HG03521 (cell line): Measurements from ENCODE around the gene C5orf58.

Experiments used
- ATAC-seq: cut with Tn5 transposase; IDR thresholded peaks from one replicate; pipeline ENCODE4 v1.9.1; 2021; ENCODE audit warnings: mild to moderate bottlenecking, moderate library complexity; ENCODE audit not compliant: unreplicated experiment

C5orf58 gene

DNA sequence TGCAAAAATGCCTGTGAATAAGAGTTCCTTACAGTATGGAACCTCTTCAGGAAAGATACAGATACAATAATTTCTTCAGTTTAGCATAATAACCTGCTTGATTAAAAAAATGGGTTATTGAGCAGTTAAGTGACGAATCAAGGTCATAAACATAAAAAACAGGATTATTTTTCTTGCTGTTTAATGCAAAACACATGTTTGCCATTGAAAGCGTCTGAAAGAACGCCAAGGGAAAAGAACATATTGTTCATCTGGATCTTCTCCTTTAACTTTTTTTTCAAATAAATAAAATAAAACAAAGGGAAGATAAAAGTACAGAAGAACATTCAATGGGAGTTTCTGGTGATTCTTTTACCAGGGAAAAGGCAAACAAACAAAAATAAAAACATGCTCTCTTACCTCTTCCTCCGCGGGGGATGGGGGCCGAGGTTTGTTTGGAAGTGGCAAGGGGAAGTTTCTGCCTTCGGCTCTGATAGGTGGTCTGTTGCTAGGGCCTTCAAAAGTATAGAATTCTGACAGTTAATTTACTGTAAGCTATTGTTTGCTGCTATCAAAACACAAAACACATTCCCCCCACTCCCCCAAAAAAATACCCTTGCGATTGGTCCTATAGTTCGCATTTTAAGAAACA, 20.1 kb downstream of the C5orf58 start:
- no peak for ATAC-seq

DNA sequence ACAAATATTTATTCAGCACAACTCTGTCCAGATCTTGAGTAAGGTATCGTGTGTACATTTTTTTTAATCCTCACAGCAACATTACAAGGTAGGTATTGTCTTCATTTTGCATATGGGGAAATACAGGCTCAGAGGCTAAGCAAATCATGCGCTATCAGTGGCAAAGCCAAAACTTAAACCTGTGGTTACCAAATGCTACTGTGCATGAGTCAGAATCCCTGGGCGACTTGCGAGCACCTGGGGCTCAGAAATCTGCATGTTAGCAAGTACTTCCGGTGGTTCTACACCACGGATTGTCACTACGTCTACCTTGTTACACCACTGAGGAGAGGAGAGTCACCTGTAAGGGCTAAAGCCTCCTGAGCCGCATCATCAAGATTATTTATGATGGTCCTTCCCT, 21.3 kb downstream of the C5orf58 start:
- ATAC-seq: peak; percentile 96

DNA sequence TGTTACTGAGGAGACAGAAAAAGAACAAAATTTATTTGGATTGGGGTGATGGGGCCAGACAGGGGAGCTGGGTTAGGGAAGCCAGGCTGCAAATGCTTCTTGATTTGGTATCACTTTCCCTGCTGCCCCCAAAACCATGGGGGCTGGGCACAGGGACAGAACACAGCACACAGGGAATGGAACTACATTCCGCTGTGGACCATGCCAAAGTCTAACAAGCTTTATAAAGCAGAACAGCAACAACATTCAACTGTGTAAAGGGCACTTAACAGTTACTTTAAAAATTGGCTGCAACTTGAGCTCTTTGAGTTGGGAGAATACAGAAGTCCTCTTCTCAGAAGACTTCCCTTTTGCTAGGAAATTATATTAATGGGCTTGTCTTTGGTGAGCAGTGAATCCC, 23.8 kb downstream of the C5orf58 start:
- ATAC-seq: no peak

DNA sequence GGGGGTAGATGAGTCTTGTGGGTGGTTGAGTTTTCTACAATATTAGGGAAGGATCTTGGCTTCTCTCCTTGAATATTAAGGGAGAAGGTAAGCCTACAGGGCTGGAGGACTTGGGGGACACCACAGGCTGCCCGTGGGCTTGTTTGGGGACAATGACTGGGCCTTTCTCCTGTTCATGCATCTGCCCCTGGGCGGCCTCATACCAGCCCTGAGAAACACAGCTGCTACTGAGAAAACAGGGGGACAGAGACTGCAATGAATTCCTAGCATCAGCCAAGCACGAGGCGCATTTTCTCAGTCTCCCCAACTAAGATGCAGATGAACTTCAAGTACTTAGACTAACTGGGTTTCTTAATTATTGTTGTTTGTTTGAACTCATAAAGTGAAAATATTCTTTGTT, 24.6 kb downstream of the C5orf58 start:
- ATAC-seq: no peak

DNA sequence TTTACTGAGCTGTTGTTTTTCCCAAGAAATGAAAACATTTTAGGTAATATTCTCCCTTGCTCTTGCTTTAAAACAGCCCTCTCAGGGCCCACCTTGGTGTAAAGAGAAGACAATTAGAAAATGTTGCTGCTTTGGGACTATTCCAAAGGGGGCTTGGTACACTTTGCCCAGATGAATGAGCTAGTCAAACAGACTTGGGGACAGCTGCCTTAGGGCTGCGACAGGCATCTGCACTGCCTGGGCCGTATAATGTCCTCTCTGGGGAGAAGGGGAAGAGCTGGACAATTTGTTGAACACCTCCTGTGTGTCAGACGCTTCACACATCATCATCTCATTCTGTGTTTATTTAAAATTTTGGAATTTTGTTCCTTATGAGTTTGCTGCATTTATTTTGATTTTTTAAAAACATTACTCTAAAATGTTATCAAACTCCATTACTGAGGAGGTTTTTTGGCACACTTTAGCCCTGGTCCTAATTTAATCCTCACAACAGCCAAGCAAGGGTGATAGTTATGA, 28.8 kb downstream of the C5orf58 start:
- ATAC-seq: no peak

DNA sequence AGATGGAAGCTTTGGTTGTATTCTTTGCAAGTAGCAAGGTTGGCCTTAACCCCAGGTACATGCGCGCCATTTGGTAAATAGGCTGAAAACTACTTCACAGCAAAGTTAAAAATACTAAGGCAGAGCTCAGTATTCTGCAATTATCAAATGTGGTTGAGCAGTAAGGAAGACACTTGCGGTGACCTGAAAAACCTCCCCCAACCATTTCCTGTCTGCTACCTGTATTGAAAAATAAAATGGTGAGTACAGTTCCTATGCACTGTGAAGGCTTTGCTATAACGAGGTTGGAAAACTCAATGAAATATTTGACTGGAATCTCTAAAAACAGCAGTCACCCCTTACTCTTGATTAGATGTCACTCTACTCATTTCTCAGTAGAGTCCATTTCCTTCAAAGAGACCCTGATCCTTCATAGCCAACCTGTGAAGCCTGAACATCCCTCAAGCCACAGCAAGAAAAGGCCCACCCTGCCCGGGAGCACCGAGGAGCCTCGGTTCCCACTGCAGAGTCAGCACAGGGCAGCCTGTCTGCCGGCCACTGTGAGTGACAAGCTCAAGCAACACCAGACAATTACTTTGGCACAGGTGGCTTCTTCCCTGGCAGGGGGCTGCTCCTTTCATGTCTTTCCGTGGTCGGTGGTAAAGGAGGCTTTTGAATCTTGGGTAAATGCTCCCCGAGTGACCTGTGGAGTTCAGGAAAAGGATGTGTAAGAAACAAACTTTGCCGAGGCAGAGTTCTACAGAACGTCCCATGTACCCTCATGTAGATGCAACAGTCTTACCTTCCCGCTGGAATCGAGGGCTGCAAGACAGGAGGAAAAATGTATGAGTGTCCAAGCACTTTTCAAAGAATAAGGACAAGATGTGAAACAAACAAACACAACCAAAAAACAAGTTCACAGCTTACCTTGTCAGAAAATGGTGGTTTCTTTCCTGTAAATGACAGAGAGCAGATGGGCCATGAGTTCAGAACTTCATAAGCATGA, 29.6 kb downstream of the C5orf58 start:
- ATAC-seq: no peak

DNA sequence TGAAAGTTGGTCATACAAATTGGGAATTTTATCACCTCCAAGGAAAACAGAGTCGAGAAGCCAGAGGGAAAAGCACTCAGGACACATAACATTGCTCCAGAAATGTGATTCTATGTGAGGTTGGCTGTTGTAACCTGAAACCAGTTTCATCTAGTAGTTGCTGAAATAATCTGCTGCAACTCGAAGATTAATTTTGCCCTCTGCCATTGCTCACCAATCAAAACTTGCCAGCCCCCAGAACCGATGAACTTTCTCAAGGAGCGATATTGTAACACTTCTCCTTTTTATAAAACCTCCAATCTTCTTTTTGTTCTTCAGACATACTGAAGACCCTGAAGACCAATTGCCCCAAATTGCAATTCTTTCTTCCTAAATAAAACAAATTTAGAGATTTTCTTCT, 31.1 kb downstream of the C5orf58 start:
- ATAC-seq: no peak

DNA sequence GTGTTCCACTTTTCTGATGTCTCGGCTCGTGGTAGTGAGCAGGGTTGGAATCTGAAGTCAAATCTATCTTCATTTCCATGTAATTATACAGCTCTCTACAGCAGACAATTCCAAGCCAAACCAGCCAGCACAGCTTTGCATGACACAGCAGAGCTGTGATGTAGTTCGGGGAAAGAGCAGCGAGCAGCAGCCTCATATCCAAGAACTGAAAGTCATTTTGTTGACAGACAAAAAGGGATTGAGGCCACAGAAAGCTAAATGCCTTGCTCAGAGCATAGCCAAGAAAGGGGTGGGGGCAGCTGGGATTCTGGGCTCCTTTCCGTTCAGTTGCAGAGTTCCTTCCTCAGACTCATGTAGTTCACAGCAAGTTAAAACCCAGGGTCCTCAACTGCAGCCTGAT, 32.7 kb downstream of the C5orf58 start:
- no peak for ATAC-seq

DNA sequence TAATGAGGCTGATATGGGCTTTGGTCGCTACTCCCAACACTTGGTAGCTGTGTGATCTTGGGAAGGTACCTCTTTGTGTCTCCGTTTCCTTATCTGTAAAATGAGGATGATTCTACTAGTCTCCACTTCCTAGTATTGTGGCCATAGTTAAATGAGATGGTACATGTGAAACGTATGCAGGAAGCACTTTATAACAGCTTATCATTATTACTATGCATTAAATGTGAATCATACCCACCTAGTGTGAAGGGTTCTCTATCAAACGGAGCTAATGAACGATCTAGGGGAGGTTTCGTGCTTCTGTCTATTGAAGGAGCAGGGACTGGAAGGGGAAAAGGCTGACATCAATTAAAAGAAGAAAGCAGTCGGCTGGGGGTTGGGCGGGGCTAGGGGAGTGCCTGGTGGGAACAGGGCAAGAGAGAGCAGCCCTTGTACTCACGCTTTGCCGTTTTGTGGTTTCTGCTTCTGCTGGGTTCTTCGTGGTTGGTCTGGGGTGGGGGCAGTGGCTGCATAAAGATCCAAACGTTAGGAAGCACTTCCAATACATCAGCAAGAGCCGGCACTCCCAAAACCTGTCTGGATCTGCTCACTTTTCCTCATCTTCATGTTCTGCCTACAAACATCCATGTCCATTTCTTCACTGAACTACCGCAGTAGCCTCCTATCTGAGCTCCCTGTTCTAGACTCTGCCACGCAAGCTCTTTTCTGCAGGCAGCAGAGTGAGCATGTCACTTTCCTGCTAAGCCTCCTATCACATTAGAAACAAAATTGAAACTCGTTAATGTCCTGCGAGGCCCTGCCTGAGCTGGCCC, 34.0 kb downstream of the C5orf58 start:
- no peak for ATAC-seq

DNA sequence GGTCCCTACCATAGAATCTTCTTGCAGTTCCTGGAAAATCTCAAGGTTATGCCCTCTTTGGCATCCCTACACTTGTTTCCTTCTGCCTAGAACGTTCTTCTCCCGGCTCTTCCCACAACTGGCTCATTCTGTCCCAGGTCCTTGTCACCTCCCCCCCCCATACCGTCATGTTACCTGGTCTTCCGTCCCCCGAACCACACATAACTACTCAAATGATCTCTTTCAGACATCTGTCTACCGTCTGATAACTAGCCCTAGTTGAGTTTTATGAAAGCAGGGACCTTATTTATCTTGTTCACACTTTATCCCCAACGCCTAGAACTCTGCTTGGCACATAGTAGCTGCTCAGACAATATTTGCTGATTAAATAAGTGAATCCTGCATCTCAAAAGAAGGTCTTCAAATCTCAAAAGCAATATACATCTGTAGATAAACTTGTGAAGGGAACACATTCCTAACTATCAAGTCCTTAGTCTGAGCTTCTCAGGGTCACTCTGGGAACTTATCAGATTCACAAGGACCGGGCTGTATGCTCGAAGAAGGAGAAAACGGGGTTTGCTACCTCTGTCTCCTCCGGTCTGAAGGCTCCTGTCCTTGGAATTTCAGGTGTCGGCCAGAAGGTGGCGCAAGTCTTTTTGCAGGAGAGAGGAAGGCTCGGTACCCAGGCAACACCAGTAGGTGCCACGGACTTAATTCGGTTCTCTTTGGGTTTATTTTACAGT, 34.8 kb downstream of the C5orf58 start:
- ATAC-seq: no peak

DNA sequence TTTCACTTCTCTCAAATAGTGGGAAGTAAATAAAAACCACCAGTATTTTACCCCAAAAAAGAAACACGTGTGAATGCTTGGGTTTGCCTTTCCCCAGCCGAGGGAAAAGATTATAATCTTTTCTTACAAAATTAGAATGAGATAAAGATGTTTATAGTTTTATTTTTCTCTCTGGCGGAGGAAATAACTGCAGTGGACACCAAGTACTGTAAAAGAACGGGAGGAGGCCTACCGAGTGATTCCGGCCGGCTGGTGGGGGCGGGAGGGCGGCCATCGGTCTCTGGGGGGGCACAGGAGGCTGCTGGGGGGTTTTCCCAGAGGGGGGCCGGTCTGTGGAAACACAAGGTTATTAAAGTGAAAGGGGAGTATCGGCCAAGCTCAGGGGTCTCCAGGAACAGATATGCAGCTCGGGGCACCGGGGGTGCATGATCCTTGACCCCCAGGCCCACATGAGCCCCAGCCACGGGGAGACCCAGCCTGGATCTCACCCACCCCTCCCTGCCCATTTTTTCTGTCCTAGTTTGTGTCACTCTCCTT, 35.4 kb downstream of the C5orf58 start:
- ATAC-seq: no peak

DNA sequence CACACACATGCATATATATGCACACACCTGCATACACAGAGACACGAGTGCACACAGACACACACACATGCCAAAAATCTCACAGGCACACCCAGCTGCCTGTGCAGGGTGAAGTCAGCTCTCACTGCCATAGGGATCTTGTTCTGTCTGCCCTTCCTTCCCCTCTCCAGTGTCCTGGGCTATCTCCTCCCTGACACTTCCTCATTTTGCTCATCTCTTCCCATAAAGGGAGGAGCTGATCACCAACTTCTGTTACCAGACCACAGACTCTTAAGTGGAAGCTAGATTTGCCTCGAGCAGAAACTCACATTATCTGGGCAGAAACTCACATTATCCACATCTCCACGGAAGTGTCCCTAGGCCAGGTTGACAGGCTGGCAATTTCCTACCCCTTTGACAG, 36.1 kb downstream of the C5orf58 start:
- no peak for ATAC-seq

DNA sequence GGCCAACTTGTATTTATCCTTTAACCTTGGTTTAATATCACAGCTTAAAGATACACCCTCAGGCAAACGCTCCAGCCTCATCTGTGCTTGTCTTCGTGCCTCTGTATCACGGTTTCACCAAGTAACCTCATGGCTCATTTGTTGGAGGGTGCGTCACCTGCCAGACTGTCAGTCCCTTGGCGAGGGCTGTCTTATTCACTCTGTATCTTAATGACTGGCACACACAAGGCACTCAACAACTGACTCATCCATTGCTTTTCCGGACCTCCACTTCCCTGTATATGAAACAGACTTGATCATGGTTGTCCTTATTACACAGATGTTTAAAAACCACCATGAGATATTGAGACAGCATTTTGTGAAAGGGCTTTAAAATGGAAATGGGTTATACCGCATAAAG, 36.8 kb downstream of the C5orf58 start:
- ATAC-seq: no peak

DNA sequence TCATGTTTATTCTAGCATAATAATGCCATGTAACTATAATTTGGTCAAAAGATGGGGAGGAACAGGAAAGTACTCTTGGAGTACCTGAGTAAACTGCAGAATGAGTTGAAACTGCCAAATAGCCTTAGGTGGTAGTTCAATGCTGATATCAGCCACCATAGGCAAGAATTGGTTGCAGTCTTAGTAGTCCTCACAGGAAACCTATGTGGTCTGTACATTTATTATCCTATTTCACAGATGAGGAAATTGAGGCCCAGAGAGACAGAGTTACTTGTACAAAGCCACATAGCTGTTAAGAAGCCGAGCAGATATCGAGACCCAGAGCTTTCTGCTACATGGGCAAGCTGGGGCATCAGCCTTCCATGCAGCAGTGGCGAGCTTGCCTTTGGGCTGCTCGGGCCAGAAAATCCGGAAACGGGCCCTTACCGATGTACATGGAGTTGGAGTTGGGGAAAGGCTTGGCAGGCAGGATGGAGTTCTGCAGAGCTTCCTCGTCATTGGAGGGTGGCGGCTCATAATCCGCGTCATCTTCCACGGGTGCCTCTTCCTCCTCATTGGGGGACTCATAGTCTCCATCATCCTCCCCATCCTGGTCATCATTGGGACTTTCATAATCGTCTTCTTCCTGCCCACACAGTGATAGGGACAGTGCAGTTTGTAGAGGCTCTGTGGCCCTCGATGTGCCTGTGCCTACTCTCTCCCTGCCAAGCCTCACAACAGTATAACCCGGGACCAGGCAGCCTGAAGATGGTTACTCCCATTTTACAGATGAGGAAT, 37.7 kb downstream of the C5orf58 start:
- no peak for ATAC-seq

DNA sequence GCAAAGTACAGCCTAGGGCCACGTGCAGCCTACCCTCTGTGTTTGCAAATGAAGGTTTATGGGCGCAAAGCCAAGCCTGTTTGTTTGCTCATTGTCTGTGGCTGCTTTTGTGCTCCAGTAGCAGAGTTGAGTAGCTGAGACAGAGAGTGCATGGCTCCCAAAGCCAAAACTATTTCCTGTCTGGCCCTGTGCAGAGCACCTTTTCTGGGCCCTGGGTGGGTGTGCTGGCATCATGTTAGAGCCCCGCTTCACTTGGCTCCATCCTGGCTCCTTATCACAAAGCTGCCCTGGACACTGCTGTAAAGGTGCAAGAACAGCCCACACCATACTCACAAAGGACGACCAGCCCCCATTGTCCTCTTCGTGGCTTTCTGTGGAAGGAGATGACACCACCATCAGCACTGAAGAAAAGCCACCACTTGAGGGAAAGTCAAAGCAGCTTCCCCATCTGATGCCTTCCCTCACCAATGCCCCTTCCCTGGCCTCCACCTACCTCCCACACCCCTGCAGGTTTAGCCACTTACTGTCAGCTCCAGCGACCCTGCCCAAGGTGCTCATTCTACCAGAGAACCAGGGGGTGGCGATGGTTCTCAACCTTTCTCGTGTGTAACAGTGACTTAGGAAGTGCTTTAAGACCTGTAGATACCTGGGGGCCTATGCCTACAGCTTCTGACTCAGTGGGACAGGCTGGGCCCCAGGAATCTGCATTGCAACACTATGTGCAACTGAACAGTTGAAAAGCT, 41.4 kb downstream of the C5orf58 start:
- no peak for ATAC-seq

DNA sequence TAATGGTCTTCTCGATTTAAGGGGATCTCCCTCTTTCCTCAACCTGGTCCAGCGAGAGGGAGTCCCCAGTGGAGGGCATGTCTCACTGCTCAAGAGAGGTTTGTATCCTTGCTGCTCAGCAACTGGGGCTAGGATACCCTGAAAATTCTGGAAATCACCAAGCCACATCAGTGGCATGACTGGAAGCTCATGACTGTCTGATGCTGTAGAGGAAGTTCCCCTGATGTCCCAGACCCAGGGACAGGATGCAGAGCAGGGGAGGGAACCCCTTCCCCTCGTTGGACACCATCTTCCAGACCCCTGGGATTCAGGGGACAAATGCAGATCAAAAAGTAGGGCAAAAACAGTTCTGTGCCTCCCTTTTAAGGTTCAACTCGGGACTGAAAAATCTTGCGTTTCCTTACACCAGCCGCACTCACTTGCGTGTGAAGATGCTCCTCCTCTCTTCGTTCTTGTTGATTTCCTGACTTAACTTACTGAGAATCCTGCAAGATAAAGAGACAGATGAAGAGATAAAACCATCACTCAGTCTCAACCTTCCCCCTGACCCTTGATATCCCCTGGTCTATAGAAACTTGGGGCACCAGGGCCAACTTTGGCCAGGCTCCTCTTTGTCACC, 42.7 kb downstream of the C5orf58 start:
- ATAC-seq: no peak

DNA sequence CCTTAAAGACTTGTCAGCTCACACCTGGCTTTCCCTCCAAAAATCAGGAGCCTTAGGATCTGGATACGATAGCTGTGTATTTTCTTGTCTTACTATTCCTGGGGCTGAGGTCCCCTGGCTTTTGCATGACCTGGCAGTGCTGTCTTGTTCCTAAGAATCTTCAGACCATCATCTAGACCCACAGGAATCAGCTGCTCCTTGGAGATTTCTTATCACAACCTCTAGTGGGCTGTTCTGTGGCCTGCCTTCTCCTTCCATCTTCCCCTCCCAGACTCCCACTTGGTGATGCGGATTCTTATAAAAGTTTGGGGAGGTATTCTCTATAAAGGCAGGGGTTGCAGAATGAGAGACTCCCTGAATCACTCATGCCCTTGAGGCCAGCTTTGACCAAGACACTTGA, 43.4 kb downstream of the C5orf58 start:
- no peak for ATAC-seq

DNA sequence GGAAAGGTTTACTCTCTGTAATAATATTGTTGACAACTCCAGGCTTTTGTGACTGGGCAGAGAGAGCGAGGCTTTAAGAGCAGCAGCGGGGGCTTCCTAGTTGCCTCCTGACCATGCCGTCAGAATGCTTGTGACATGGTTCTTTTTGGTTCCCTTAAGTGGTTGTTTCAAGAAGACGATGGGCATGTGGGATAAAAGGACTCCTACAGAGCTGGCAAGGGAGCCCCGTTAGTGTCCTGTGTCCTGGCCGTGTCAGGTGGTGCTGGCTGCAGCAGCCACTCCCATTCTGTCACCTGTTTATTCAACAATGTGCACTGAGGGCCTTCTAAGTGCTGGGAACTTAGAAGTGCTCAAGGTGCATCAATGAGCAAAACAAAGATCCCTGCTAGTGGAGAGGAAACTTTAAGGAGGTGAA, 45.1 kb downstream of the C5orf58 start:
- no peak for ATAC-seq
